HG03439 (cell line): ENCODE data around the gene TOB1.
A peak's percentile ranks its signal among the peaks of the same experiment; 100 is the strongest.

Source experiments
- ATAC-seq: cut with Tn5 transposase; IDR thresholded peaks from one replicate; pipeline ENCODE4 v1.9.1; 2021; ENCODE audit warnings: mild to moderate bottlenecking, moderate library complexity; ENCODE audit not compliant: unreplicated experiment

Gene TOB1

GRCh38 chr17:50866261-50866949, at the start of gene TOB1:
Gene TOB1, minus strand, starts transcription at chr17:50866354. Its CDS starts 2,337 bp downstream, at chr17:50864017.
- ATAC-seq = peak; percentile 60

- ATAC-seq = no peak
Measured at GRCh38 chr17:50914505-50915063, 48.4 kb upstream of the TOB1 start.

- no peak for ATAC-seq
Measured at GRCh38 chr17:50913120-50913519, 47.0 kb upstream of the TOB1 start.

GRCh38 chr17:50911890-50912289, 45.7 kb upstream of the TOB1 start:
- ATAC-seq = no peak

- ATAC-seq = no peak
Measured at GRCh38 chr17:50911450-50911849, 45.3 kb upstream of the TOB1 start.

GRCh38 chr17:50909765-50910605, 43.8 kb upstream of the TOB1 start:
- no peak for ATAC-seq

- ATAC-seq = no peak
Measured at GRCh38 chr17:50908860-50909764, 43.0 kb upstream of the TOB1 start.

- no peak for ATAC-seq
Measured at GRCh38 chr17:50908140-50908859, 42.1 kb upstream of the TOB1 start.

GRCh38 chr17:50906443-50906842, 40.3 kb upstream of the TOB1 start:
- no peak for ATAC-seq

GRCh38 chr17:50905460-50905803, 39.3 kb upstream of the TOB1 start:
- no peak for ATAC-seq

- no peak for ATAC-seq
Measured at GRCh38 chr17:50904518-50905459, 38.6 kb upstream of the TOB1 start.

- no peak for ATAC-seq
Measured at GRCh38 chr17:50903604-50904517, 37.7 kb upstream of the TOB1 start.

GRCh38 chr17:50902372-50903353, 36.5 kb upstream of the TOB1 start:
- no peak for ATAC-seq

- no peak for ATAC-seq
Measured at GRCh38 chr17:50900383-50900892, 34.3 kb upstream of the TOB1 start.

GRCh38 chr17:50899559-50900319, 33.6 kb upstream of the TOB1 start:
- ATAC-seq = no peak

- no peak for ATAC-seq
Measured at GRCh38 chr17:50899005-50899460, 32.9 kb upstream of the TOB1 start.
